NCI-H345 (cell line): ENCODE results near the gene FANK1.
A peak's percentile ranks its signal among the peaks of the same experiment; 100 is the strongest.
"Not testable (repeated sequence)": the region's sequence is repeated elsewhere in the genome, so short reads cannot be mapped to it uniquely, and the experiment has no call there.

ENCODE experiments used
- DNase-seq: peaks from one replicate; lab custom pipeline; 2025; lab: John Stamatoyannopoulos, UW

Gene FANK1

DNA sequence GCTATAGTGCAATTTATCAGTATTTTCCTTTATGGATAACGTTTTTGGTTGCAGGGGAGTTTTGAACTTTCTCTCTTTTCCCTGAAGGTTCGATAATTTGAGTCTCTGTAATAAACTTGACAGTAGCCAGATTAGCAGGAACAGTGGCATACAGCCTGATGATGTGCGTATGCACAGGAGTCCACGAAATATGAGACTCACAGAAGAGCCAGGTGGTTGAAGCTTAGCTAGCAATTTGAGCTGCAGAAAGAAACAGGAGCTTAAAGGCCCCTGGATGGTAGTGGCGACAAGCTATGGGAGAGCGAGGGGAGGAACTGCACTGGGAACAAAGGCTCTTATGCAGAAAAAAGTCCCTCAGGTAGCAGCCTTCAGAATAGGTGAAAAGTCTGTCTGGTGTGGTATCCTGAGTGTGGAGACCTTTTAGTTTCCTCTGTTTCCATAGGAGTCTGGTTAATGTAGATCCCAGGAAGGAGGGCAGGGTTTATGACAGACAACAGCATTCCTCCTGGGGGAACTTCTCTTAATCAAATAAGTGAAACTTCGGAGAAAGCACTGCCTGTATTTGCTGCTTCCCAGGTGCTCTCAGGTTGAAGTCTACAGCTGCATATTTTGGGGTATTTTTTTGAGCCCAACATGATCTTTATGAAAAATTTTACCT, 32.7 kb downstream of the FANK1 start:
- DNase-seq: no peak

DNA sequence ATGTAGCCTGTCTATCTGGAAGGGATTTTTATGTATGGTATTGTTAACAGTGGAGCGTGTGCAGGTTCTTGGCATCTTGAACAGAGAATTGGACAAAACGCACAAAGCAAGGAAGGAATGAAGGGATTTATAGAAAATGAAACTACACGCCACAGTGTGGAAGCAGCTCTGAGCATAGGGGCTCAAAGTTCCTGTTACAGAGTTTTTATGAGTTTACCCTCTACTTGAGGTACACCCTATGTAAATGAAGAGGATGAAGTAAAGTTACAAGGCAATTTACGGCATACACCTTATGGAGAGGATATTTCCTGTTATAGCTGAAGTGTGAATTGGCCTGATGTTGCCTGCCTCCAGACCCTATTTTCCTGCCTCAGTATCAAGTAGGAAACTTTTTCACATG, 33.3 kb downstream of the FANK1 start:
- DNase-seq: no peak

DNA sequence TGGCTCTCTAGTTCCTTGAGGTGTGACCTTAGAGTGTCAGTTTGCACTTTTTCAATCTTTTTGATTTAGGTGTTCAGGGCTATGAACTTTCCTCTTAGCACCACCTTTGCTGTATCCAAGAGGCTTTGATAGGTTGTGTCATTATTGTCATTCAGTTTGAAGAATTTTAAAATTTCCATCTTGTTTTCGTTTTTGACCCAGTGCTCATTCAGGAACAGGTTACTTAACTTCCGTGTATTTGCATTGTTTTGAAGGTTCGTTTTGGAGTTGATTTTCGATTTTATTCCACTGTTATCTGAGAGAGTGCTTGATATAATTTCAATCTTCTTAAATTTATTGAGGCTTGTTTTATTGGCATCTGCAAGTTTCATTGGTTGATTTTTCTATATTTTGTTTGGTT, 37.3 kb downstream of the FANK1 start:
- no peak for DNase-seq

DNA sequence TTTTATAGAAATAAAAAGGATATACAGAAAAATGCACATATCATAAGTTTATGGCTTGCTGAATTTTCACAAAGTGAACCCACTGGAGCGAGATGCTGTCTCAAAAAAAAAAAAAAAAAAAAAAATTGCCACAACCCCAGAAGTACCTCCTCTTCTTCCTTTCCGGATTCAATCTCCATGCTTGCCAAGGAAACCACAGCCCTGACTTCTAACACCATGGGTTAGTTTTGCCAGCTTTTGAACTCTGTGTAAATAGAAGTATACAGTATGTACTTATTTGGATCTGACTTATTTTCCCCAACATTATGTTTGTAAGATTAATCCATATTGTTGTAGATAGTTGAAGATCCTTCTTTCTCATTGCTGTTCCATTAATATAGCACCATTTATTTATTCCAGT, 40.0 kb downstream of the FANK1 start:
- DNase-seq: no peak

DNA sequence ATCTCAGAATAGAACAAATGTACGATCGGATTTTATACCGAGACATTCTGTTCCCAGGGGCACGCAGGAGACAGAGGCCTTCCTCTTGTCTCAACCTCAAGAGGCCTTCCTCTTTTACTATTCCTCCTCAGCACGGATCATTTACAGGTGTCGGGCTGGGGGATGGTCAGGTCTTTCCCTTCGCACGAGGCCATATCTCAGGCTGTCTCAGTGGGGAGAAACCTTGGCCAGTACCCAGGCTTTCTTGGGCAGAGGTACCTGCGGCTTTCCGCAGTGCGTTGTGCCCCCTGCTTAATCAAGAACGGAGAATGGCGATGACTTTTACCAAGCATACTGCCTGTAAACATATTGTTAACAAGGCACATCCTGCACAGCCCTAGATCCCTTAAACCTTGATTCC, 44.2 kb downstream of the FANK1 start:
- DNase-seq: no peak

DNA sequence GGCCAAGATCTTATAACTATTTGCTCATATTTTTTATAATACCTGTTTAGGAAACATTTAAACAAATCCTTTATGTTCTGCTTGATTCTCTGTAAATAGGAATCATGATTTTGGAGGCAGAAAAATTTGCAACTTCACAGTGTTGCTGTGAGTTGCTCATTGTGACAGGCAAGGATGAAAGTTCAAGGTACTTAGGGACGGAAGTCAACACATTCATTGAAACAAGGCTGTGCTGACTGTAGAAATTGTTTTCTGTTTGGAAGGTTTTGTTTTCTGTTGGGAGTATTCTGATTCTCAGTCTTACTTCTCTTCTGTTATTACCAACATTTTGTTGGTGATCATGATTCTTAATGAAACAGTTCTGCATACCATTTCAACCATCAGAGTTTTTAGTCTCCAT, 54.9 kb downstream of the FANK1 start:
- DNase-seq: no peak

DNA sequence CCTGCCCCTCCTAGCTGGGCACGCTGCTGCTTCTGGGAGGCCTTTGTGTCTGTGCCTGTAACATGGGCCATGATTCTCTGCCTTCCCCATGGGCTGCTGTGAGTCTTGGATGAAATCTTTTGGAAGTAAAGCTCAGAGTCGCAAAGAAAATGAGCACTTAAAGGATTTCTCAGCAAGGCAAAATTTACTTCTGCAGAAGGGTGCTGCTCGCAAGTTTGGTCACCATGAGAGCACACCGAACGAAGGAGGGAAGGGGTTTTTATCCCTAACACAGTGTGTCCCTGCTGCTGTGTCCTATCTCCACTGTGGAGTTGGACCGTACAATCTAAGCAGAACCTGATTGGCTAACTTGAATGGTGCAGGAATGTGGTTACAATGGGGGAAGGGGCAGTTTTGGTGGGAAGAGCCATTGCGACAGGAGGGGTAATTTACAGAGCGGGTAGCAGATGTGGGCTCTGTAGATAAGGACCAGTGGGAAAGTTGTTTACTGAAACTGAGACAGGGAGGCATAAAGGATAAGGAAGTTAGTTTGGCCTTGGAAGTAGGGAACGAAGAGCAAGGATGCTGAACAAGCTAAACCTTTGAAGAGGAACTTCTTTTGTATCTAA, 57.5 kb downstream of the FANK1 start:
- DNase-seq: no peak

DNA sequence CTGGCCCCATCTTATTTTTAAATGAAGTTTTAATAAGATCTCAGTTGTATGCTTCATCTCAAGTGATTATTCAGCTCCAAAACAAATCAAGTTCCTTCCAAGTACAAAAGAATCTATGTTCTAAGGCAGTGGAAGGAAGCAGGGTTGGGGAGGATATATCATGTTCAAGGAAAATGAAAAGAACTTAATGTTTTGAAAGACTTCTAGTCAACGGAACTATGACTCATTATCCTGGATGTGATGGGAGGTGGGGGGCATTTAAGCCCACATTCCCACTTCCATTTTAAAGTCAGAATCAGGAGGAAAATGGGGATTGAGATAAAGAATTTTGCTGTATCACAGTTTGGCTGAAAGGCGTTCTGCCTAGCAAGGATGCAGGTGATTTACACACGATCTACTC, 59.4 kb downstream of the FANK1 start:
- no peak for DNase-seq

DNA sequence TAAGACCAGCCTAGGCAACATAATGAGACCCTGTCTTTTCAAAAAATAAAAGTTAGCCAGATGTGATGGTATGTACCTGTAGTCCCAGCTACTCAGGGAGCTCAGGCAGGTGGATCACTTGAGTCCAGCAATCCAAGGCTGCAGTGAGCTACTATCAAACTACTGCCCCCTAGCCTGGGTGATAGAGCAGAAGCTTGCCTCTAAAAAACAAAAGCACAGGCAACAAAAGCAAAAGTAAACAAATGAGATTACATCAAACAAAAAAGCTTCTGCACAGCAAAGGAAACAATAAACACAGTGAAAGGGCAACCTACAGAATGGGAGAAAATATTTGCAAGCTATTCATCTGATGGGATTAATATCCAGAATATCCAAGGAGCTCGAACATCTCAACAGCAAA, 65.4 kb downstream of the FANK1 start:
- DNase-seq: no peak

DNA sequence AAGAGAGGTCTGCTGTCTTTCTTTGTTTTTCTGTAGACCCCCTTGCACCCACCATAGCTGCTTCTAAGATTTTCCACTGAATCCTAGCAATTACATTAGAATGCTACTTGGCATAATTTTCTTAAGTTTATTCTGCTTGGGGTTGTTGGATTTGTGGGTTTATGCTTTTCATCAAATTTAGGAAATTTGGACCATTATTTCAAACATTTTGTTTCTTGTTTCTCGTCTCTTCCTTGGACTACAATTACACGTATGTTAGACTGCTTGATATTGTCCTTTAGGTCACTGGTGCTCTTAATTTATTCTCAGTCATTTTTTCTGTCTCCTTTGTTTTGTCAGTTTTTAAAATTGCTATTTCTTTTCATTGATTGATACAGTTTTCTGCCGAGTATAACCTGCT, 65.8 kb downstream of the FANK1 start:
- DNase-seq: no peak

DNA sequence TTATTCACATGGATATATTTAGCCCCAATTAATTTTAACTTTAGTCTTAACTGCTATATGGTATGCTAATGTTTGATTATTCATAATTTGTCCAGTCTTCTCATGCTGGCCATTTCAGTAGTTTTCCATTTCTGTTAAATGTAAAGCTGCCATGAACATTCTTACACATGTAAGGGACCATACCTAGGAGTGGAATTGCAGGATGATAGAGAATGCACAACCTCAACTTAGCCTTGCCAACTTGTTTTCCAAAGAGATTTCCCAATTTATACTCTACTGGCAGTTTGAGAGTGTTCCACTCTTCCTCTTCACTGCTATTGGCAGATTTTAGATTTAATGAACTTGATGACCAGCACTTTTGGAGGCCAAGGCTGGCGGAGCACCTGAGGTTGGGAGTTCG, 68.2 kb downstream of the FANK1 start:
- DNase-seq: no peak

DNA sequence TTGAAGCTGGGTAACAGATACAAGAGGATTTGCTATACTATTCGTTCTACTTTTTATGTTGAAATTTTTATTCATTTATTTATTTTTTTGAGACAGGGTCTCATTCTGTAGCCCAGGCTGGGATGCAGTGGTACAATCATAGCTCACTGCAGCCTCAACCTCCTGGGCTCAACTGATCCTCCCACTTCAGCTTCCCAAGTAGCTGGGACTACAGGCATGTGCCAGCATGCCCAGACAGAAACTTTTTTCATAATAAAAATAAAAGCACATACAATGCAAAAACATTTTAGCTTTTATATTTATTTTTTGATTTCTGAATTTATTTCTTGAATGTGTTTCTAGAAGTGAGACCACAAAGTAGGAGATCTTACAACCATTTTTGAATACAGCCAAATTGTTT, 71.2 kb downstream of the FANK1 start:
- no peak for DNase-seq

DNA sequence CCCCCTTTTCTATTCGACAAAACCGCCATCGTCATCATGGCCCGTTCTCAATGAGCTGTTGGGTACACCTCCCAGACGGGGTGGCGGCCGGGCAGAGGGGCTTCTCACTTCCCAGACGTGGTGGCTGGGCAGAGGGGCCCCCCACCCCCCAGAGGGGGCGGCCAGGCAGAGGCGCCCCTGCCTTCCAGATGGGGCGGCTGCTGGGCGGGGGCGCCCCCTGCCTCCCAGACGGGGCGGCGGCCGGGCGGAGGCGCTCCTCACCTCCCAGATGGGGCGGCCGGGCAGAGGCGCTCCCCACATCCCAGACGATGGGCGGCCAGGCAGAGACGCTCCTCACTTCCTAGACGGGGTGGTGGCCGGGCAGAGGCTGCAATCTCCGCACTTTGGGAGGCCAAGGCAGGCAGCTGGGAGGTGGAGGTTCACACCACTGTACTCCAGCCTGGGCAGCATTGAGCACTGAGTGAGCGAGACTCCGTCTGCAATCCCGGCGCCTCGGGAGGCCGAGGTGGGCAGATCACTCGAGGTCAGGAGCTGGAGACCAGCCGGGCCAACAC, 73.8 kb downstream of the FANK1 start:
- not testable (repeated sequence) for DNase-seq

DNA sequence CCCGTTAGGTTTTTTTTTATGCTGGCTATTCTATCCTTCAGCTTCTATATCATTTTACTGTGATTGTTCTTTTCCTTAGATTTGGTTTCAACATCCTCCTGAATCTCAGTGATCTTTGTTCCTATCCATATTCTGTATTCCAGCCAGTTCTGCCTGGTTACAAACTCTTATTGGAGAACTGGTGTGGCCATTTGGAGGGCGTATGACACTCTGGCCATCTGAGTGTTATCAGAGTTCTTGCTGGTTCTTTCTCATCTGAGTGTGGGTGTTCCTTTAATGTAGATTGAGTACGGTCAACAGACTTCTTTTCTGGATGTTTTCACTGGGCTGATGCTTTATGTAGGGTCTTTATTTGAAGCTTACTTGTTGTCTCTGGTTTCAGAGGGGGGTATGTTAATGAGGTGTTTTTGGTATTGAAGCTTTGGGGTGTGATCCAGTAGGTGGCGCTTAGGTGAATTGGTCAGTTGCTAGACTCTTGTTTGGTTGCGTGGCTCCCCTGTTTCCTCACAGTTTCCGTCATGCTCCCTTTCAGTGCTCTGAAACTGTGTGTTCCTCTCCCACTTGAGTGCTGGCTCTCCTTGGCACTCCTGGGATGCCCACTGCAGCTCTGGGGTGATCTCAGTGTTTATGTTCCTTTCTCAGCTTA, 80.7 kb downstream of the FANK1 start:
- no peak for DNase-seq

DNA sequence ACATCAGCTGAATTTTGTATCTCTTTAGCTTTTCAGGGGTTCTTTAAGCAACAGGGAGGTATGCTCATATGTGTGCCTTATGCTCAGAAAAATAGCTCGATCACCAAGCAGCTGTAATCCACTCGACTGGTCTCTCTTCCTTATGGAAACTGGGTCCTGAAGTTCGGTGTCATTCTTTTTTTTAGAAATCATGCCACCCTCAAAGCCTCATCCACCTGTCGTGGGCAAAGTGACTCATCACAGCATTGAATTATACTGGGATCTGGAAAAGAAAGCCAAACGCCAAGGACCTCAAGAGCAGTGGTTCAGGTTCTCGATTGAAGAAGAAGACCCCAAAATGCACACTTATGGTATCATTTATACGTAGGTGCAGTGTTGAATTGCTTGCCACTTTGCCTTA, 83.6 kb downstream of the FANK1 start:
- no peak for DNase-seq

DNA sequence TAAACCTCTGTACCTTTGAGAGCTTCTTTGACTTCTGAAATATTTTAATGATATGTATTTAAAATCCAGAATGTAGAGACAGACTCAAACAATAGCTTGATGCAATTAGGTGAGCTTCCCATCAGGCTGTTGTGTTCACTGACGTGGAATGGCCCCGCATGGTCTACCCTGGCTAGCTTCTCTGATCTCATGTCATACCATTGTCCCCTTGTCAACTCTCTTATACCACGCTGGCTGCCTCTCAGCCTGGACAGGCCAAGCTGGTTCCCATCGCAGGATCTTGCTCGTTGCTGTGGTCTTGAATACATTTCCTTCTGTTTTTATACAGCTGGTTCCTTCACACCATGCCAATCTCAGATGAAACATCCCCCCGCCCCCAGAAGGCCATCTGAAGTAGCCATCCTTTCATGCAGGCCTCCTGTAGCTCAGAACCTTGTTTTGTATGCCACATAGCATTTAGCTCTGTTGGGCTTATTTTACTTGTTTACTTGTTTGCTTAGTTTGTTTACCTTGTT, 84.2 kb downstream of the FANK1 start:
- no peak for DNase-seq

DNA sequence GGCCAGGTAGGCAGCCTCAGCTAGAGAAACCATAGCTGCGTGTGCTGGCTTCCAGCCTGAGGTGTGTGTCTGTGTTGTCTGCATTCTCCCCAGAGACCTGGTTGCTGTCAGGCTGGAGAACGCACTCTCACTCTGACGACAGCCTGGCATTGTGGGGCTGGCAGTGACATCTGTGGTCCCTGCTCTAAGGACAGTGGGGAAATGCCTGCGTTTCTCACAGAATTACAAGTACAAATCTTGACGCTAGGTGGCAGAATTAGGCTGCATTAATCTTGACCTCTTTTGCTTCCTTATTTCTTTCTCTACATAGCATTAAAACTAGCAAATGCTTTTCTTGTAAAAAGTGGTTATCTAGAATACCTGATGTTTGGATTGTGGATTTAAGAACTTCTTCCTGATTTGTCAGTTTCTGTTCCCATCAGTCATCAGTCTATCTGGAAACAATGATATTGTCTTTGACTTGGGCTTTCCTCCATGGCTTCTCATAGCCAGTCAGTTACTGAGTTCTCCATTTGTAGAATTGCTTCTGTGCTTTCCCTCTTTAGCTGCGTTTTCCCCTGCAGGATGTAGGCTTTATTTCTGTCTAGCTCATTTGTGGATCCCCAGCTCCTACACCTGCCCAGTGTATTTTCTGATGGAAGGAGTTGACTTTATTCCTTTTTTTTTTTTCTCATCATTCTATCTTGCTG, 86.0 kb downstream of the FANK1 start:
- peak; percentile 24 for DNase-seq

DNA sequence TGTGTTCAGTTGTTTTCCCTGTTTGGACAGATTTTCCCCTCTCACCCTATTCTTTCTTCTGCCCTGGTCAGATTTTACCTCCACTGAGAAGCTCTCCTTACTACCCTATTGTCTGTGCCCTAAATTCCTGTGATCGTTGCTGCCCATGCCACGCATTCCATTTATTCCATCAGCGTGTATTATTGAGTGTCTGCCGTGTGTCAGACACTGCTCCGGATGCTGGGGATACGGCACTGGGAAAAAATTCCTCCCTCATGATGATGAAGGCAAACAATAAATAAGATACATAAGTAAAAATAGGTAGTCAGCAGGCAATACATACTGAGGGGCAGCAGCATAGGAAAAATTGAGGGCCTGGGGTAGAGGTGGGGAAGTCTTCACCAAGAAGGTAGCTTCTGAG, 86.8 kb downstream of the FANK1 start:
- no peak for DNase-seq

DNA sequence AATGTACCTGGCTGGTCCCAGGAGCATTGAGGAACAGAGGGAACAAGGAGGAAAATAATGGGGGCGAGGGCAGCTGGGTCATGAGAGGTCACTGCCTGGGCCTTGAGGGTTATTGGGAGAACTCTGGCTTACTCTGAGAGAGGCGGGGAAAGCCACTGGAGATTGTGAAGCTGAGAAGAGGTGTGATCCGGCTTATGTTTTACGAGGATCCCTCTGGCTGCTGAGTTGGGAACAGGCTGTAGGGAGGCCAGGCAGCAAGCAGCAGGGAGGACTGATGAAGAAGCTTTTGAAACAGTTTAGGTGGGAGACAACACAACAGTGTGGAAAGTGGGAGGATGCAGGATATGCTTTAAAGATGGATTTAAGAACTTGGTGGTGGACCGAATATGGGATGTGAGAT, 87.3 kb downstream of the FANK1 start:
- no peak for DNase-seq

DNA sequence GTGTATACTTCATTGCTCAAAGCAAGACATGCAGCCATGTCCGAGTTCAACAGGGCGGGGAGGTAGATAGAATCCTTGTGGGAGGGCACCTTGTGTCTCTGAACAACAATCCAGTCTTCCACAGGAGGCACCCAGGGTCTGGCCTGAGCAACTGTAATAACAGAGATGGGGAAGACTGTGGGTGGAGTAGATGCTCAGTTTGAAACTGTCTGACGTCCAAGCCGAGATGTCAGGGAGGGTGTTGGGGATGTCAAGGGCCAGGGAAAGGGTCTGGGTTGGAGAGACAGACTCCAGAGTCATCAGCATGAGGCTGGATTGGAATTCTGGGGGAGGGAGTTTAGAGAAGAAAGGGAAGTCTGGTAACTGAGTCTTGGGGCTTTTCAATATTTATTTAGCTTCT, 88.0 kb downstream of the FANK1 start:
- no peak for DNase-seq

DNA sequence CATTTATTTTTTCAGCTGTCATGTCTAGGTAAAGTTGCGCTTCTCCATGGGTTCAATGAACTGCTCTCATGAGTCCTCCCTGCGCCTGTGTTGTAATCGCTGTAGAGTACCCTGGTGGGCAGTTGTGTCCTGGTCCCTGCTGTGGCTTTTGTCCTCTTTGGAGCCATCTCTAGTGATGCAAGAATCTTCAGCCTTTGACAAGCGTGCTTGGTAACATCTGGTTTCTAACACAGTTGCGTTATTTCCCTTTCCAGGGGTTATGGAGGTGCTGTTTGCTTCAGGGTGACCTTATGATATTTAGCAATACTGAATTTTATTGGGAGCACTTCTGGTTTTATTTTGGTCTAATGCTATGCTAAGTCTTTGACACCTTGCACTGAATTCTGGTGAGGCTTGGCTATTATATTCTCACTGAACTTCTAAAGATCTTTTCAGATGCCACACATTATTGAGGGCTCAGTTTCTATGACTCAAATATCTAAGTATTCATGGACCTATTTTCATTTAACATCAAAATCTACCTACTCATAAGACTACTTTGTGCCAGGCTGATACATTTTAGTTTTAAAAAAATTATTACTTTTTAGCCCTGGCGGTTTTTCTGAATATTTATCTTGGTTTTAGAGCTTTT, 88.6 kb downstream of the FANK1 start:
- DNase-seq: no peak

DNA sequence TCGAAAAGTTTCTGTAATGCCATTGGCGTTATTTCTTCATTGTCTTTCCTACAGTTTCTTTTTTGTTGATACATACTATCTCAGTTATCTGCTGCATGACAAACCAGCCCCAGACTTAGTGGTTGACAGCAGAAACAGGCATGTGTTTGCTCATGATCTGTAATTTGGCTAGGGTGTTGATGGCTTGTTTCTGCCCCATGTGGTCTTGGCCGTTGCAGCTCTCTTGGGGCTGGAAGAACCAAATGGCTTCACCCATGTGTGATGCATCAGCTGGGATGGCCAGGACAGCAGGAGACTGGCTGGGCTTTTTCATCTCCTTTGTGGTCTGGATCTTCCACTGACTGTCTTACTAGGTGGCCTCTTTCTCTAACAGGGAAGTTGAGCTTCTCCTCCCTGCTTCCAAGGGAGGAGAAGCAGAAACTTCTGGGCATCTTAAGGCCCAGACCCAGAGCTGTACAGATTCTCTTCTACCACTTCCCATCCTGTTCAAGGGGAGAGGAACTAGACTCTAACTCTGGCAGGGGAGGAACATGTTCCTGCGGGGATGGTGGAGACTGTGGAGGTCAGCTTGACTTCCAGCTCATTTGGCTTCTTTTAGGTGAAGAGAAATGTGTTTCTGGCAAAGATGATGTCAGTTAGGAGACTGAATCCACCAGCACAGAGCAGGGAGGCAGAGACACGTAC, 89.3 kb downstream of the FANK1 start:
- DNase-seq: no peak
